NCI-H2171 (cell line): ENCODE measurements around the gene ZNF888.
"Not testable (repeated sequence)": the region's sequence is repeated elsewhere in the genome, so short reads cannot be mapped to it uniquely, and the experiment has no call there.

Experiments
- DNase-seq: peaks from one replicate; lab custom pipeline; 2025; lab: John Stamatoyannopoulos, UW

The ZNF888 gene

GRCh38 chr19:52922841-52923777, at the start of gene ZNF888:
TSS of gene ZNF888 (minus strand) at chr19:52923428. CDS start at chr19:52917873, 5,555 bp downstream.
- peak; percentile 17 for DNase-seq

- DNase-seq, result no peak
Observed at GRCh38 chr19:52967772-52968171, 44.5 kb upstream of the ZNF888 start.

DNA sequence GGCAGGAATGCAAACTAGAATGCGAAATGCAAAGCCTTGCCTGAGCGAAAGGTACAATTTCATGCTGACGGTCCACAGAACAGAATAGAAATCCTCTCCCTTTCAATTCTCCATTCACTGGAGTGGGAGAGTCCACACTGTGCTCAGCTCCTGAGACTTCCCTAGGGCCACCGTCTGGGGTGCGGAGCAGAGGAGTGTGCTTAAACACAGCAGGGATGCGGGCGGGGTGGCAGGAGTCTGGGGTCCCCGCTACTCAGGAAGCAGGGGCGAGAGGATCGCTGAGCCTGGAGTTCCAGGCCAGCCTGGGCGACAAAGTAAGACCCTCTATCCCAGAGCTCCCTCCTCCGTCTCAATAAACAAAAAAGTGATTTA, 40.0 kb upstream of the ZNF888 start:
- no peak for DNase-seq

DNA sequence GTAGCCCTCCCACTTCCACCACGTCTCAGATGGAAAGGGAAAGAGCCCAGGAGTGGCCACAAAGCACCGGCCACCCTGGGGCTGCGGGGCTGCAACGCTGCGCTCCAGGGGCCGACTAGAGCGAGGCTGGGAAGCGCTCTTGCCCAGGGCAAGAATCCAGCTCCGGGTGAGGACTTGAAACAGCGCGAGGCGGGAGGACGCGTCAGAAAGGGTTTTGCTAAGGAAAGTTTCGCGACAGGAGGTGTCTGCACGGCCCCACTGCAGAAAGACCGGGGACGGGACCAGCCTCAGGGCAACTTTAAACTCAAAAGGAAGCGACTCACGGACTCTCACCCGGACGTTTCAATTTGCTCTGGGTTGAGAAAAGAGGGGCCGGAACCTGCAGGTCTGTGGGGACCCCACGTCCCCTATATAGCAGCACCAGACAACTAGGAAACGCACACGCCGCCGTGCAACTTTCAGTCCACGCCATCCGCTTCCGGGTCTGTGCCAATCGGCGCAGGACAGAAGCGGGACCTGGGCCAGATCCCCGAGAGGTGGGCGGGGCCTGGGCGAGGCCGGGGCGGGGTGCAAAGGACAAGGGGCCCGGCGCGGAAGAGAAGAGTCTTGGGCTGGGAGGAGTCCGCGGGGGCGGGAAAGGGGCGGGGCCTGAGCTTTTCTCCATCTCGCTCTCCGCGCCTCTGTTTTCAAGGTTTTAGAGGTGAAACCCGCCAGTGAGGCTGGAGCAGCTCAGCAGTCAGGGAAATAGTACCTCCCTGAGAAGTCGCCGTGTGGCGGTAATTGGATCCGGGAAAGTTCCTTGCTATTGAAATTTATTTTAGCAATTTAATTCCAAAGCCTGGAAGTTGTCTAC, 39.4 kb upstream of the ZNF888 start, which contains the start of gene ZNF816:
Gene ZNF816, minus strand, starts transcription at position 488 of the 853 bp plus-strand sequence. CDS start 6,792 bp downstream, outside the sequence.
- peak; percentile 74 for DNase-seq

- DNase-seq, result no peak
Observed at GRCh38 chr19:52961981-52962380, 38.8 kb upstream of the ZNF888 start.

DNA sequence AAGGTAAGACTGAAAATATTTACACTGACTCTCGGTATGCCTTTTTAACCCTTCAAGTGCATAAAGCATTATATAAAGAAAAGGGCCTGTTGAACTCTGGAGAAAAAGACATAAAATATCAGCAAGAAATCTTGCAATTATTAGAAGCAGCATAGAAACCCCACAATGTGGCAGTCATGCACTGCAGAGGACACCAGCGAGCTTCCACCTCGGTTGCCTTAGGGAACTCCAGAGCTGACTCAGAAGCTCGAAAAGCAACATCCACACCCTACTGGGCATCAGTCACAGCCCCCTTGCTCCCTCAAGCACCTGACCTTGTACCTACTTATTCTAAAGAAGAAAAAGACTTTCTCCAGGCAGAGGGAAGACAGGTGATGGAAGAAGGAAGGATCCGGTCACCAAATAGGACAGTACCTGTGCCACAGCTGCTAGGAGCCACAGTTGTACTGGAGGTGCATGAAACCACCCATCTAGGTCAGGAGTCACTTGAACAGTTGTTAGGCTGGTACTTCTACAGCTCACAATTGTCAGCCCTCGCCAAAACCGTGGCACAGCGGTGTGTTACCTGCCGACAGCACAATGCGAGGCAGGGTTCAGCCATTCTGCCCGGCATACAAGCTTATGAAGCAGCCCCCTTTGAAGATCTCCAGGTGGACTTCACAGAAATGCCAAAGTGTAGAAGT, 36.5 kb upstream of the ZNF888 start:
- DNase-seq, result no peak

DNA sequence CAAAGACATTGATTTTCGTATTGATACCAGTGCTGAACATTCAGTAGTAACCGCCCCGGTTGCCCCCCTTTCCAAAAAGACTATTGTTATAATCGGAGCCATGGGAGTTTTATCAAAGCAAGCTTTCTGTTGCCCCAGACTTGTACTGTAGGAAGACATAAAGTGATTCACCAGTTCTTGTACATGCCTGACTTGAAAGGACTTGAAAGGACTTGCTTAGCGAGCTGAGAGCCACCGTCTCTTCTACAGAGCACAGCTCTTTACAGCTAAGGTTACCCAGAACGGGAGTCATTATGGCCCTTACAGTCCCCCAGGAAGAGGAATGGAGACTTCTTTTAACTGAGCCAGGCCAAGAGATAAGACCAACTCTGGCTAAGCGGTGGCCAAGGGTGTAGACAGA, 34.4 kb upstream of the ZNF888 start:
- DNase-seq, result no peak

GRCh38 chr19:52956917-52957316, 33.7 kb upstream of the ZNF888 start:
- no peak for DNase-seq

GRCh38 chr19:52949422-52949821, 26.2 kb upstream of the ZNF888 start:
- DNase-seq, result no peak

DNA sequence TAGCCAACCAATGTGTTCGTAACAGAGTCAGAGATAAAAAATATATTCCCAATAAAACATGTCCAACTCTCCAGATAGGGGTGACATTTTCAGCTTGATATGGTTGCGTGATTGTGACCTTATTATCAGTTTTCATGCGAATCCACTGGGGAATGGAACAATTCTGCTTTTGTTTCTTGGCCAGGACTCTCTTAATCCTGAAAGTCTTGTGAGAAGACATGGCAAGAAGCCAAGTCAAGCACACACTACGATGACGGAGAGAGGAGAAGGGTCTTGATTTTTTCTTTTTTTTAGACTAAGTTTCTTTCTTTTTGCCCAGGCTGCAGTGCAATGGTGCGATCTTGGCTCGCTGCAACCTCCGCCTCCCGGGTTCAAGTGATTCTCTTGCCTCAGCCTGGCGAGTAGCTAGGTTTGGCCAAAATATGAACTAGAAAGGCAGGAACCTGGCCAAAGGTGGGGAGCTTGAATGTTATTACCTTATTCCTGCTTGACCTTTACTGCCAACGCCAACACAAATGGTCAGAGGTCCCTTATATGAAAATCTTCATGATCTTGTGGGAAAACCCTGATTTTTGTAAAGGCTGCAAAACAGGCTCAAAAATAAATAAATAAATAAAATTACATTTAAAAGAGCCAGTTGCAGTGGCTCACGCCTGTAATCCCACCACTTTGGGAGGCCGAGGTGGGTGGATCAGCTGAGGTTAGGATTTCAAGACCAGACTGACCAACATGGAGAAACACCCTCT, 25.0 kb upstream of the ZNF888 start:
- DNase-seq, result no peak

DNA sequence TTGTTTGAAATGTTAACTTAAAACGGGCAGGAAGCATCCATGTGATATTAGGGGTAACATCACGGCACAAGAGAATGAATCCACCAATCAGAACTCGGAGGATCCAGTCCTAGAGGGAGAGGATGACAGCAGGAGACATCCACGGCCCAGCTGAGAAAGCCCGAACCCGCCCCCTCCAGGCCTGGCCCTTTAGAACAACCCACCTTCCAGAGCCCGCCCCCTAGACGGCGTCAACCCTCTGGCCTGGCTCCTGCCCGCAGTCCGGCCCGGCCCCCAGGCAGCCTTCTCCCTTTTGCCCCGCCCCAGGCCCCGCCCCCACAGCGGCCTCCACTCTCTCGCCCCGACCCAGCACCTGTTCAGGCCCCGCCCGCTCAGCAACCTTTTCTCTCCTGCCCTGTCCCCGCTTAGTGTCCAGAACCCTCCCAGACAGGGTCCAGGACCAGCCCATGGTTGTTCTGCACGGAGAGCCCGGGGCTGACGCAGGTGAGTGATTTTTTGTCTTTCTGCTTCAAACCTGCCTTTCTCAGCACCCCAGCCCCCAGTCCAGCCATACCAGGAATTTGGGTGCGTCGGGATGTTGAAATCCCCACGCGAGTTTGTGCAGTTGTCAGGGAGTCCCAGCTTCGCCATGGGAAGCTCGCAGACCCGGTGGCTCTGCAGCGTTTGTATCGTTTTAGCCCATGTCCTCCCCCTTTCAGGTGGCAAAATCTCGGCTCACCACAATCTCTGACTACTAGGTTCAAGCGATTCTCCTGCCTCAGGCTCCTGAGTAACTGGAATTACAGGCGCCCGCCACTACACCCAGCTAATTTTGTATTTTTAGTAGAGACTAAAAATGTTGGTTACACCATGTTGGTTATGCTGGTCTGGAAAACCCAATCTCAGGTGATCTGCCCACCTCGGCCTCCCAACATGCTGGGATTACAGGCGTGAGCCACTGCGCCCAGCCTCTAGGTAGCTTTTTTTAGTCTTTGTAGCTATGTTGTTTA, 23.4 kb upstream of the ZNF888 start:
- DNase-seq, result no peak

- DNase-seq, result no peak
Observed at GRCh38 chr19:52945652-52946321, 22.6 kb upstream of the ZNF888 start.

GRCh38 chr19:52944703-52945493, 21.7 kb upstream of the ZNF888 start:
- not testable (repeated sequence) for DNase-seq

DNA sequence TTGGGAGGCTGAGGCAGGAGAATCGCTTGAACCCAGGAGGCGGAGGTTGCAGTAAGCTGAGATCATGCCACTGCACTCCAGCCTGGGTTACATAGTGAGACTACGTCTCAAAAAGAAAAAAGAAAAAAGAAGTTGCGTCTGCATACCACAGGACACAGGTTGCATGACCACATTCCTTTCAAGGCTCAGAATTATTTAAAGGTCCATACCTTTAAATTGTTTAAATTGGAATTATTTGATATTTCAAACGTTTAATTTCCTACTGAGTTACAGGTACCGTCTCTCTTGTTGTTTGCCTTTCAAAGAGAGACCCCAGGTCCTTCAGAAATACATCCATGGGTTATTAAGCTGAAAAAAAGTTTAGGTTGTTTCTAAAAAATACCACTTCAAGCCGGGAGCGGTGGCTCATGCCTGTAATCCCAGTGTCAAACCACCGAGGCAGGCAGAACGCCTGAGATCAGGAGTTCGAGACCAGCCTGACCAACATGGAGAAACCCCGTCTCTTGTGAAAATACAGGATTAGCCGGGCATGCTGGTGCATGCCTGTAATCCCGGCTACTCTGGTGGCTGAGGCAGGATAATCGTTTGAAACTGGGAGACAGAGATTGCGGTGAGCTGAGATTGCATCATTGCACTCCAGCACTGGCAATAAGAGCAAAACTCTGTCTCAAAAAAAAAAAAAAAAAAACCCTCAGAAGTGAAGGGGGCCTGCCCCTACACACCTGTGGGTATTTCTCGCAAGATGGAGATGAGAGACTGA, 20.8 kb upstream of the ZNF888 start:
- DNase-seq, result no peak

GRCh38 chr19:52943134-52943883, 20.1 kb upstream of the ZNF888 start:
- DNase-seq, result no peak

GRCh38 chr19:52942386-52943133, 19.3 kb upstream of the ZNF888 start:
- DNase-seq, result peak; percentile 31
